CD14-positive monocyte (primary cell): ENCODE measurements around the gene PAXX. TPM values are rescaled to one million over a fixed set of nuclear protein-coding genes. Genes with fewer than 3 reads are reported as not detected.

Experiments used
- DNase-seq, 3 donors: peaks; one replicate each; pipeline ENCODE4 v3.0.0-alpha.2; 2011 to 2022
- H2AFZ ChIP-seq: 2 replicates; pipeline ENCODE4 v1.6.0; 2012; ENCODE audit warnings: mild to moderate bottlenecking, low read depth, low read length, inconsistent platforms; ENCODE audit not compliant: insufficient read depth, poor library complexity, severe bottlenecking
- H3K27ac ChIP-seq, 2 donors: 1 replicate in 1 of 2; 2 replicates in 1 of 2; pipeline ENCODE4 v1.5.1; 2012 to 2013; ENCODE audit warnings: low read length in 2 of 2, control low read depth in 1 of 2, inconsistent platforms in 1 of 2, low read depth in 1 of 2, mild to moderate bottlenecking in 1 of 2
- H3K27me3 ChIP-seq, 2 donors: one replicate each; pipeline versions ENCODE4 v1.6.0 to v1.6.1; 2011 to 2013; ENCODE audit warnings: low read length in 2 of 2; ENCODE audit not compliant: control insufficient read depth in 2 of 2, insufficient read depth in 2 of 2
- H3K36me3 ChIP-seq, 2 donors: replicated peaks in 1 of 2; 1 replicate in 1 of 2; 2 replicates in 1 of 2; pipeline versions ENCODE4 v1.5.1 to v1.6.1; 2012 to 2013; ENCODE audit warnings: low read length in 2 of 2, control low read depth in 1 of 2, inconsistent platforms in 1 of 2, mild to moderate bottlenecking in 1 of 2; ENCODE audit not compliant: insufficient read depth in 2 of 2, control insufficient read depth in 1 of 2
- H3K4me1 ChIP-seq, 2 donors: 1 replicate in 1 of 2; 2 replicates in 1 of 2; pipeline versions ENCODE4 v1.5.1 to v1.6.1; 2012 to 2013; ENCODE audit warnings: low read length in 2 of 2, control low read depth in 1 of 2, inconsistent platforms in 1 of 2, mild to moderate bottlenecking in 1 of 2, moderate library complexity in 1 of 2; ENCODE audit not compliant: insufficient read depth in 2 of 2, control insufficient read depth in 1 of 2
- H3K4me2 ChIP-seq: replicated peaks from 2 replicates; pipeline ENCODE3; 2012; ENCODE audit warnings: low read length, moderate library complexity, mild to moderate bottlenecking; ENCODE audit not compliant: poor library complexity, severe bottlenecking; ENCODE audit errors: extremely low read depth
- H3K4me3 ChIP-seq, 3 experiments: fragments of 200-600 bp in 1 of 3; sonication (generic) in 1 of 3; replicated peaks in 1 of 3; 1 replicate in 2 of 3; 2 replicates in 1 of 3; pipeline ENCODE4 v1.5.1; 2011 to 2013; ENCODE audit warnings: low read length in 3 of 3, mild to moderate bottlenecking in 3 of 3, control low read depth in 2 of 3, low read depth in 2 of 3, inconsistent platforms in 1 of 3, moderate library complexity in 1 of 3
- H3K79me2 ChIP-seq: 2 replicates; pipeline ENCODE4 v1.6.0; 2012; ENCODE audit warnings: mild to moderate bottlenecking, control low read depth, inconsistent platforms, low read length, moderate library complexity; ENCODE audit not compliant: insufficient read depth
- H3K9ac ChIP-seq: 2 replicates; pipeline ENCODE4 v1.6.0; 2017; ENCODE audit warnings: low read length, mild to moderate bottlenecking; ENCODE audit not compliant: insufficient read depth, poor library complexity, severe bottlenecking
- H3K9me3 ChIP-seq, 2 donors: replicated peaks in 1 of 2; 1 replicate in 1 of 2; 2 replicates in 1 of 2; pipeline versions ENCODE4 v1.5.1 to v1.6.1; 2012 to 2013; ENCODE audit warnings: low read length in 2 of 2, control low read depth in 1 of 2; ENCODE audit not compliant: control insufficient read depth in 1 of 2, insufficient read depth in 1 of 2
- H4K20me1 ChIP-seq: 2 replicates; pipeline ENCODE4 v1.6.0; 2012; ENCODE audit warnings: mild to moderate bottlenecking, low read length, control low read depth, moderate library complexity; ENCODE audit not compliant: insufficient read depth
- H3K27ac Mint-ChIP-seq, 7 donors: one replicate each; pipeline ENCODE4 v1.8.0; 2020; ENCODE audit warnings: mild to moderate bottlenecking in 7 of 7, mixed read lengths in 7 of 7, moderate library complexity in 6 of 7, inconsistent platforms in 2 of 7
- H3K27me3 Mint-ChIP-seq, 3 donors: one replicate each; pipeline ENCODE4 v1.8.0; 2021 to 2022; ENCODE audit warnings: low read depth in 3 of 3, mild to moderate bottlenecking in 3 of 3, mixed read lengths in 3 of 3, moderate library complexity in 3 of 3, inconsistent platforms in 1 of 3
- H3K36me3 Mint-ChIP-seq, 2 donors: one replicate each; pipeline ENCODE4 v1.8.0; 2020; ENCODE audit warnings: mixed read lengths in 2 of 2, inconsistent platforms in 1 of 2, mild to moderate bottlenecking in 1 of 2
- H3K4me1 Mint-ChIP-seq: one replicate; pipeline ENCODE4 v1.8.0; 2020; ENCODE audit warnings: mild to moderate bottlenecking, mixed read lengths
- H3K4me3 Mint-ChIP-seq, 2 donors: one replicate each; pipeline ENCODE4 v1.8.0; 2020; ENCODE audit warnings: mild to moderate bottlenecking in 2 of 2, mixed read lengths in 2 of 2, moderate library complexity in 1 of 2
- H3K9me3 Mint-ChIP-seq, 7 donors: one replicate each; pipeline ENCODE4 v1.8.0; 2020 to 2022; ENCODE audit warnings: mixed read lengths in 7 of 7, mild to moderate bottlenecking in 6 of 7, moderate library complexity in 6 of 7, inconsistent platforms in 2 of 7
- CTCF ChIP-seq: fragments of 200-600 bp; IDR thresholded peaks from one replicate; pipeline ENCODE4 v1.8.0; 2022; ENCODE audit warnings: antibody characterized with exemption, mild to moderate bottlenecking
- WGBS: methylation state at CpG from one replicate; pipeline ENCODE4 v1.1.5; 2013; ENCODE audit warnings: missing lambda C conversion rate; ENCODE audit not compliant: insufficient coverage; 5-methylcytosine and 5-hydroxymethylcytosine counted together
- intact Hi-C, 2 donors: fragments of 100-400 bp; cut with micrococcal nuclease; formaldehyde crosslinking; loops; one replicate each; pipeline versions ENCODE4 v1.15.0 to v1.15.1; 2023
- polyA plus RNA-seq, 3 donors: library from polyadenylated mRNA; depleted of rRNA in 1 of 3; unstranded in 2 of 3; stranded (reverse) in 1 of 3; fragments of 300-500 nt in 2 of 3; fragments of >200 nt in 1 of 3; fragmentation: Illumina TruSeq in 2 of 3; gene quantifications; 1 replicate in 2 of 3; 2 replicates in 1 of 3; pipeline ENCODE4 v1.2.3, GENCODE V29; 2012 to 2021

The PAXX gene
- polyA plus RNA-seq, 3 donors, result 35.3 to 92.9 (median 40.7) TPM

- intact Hi-C loops, result no loop called here
- peaks cover 16% of the 10 kb centered on the region for H3K4me1 Mint-ChIP-seq
- no peak for TF ChIP-seq CTCF
- no peak for DNase-seq
- Histone ChIP-seq H4K20me1 (no peaks in the 10 kb centered on the region), H3K4me1 (peaks cover 9 to 19% of the 10 kb centered on the region in 2 donors), H3K4me2 (no peak overlapping the region), H3K4me3 (no peak overlapping the region), H3K9me3 (no peaks in the 10 kb centered on the region), H2AFZ (no peak overlapping the region), H3K9ac (no peak overlapping the region), H3K36me3 (no peaks in the 10 kb centered on the region), H3K27ac (no peak overlapping the region), H3K79me2 (no peaks in the 10 kb centered on the region), H3K27me3 (no peaks in the 10 kb centered on the region)
- H3K27me3 Mint-ChIP-seq, result peaks cover 8 to 22% (median 14%) of the 10 kb centered on the region in 3 donors
- H3K9me3 Mint-ChIP-seq, result no peaks in the 10 kb centered on the region
- no peak overlapping the region for H3K4me3 Mint-ChIP-seq
- H3K36me3 Mint-ChIP-seq, result no peaks in the 10 kb centered on the region
- WGBS, result 88% methylated on average over 15 of the region's 17 CpGs
- H3K27ac Mint-ChIP-seq, result no peak overlapping the region
Measured at GRCh38 chr9:136969150-136969549, 23.1 kb upstream of the PAXX start.

- Mint-ChIP-seq H3K4me1 (peaks cover 15% of the 10 kb centered on the region), H3K27me3 (peaks cover 8 to 23% (median 14%) of the 10 kb centered on the region in 3 donors), H3K27ac (no peak overlapping the region), H3K9me3 (no peaks in the 10 kb centered on the region), H3K36me3 (no peaks in the 10 kb centered on the region), H3K4me3 (no peak overlapping the region)
- intact Hi-C loops, result no loop called here
- H3K4me2 ChIP-seq, result no peak overlapping the region
- no peak overlapping the region for H3K4me3 ChIP-seq
- WGBS, result 64% methylated on average over 4 of the region's 5 CpGs
- peaks cover 8 to 20% of the 10 kb centered on the region in 2 donors for H3K4me1 ChIP-seq
- H3K27ac ChIP-seq, result no peak overlapping the region
- no peak for DNase-seq
- no peak overlapping the region for H3K9ac ChIP-seq
- H3K79me2 ChIP-seq, result no peaks in the 10 kb centered on the region
- no peaks in the 10 kb centered on the region for H3K36me3 ChIP-seq
- no peaks in the 10 kb centered on the region for H4K20me1 ChIP-seq
- H3K9me3 ChIP-seq, result no peaks in the 10 kb centered on the region
- no peaks in the 10 kb centered on the region for H3K27me3 ChIP-seq
- H2AFZ ChIP-seq, result no peak overlapping the region
- no peak for TF ChIP-seq CTCF
Measured at GRCh38 chr9:136969774-136970173, 22.4 kb upstream of the PAXX start.
